Loucy (cell line): ENCODE results near the gene CYP4A22.

ENCODE experiments used
- H2AFZ ChIP-seq: fragments of 200-600 bp; sonication (generic); 2 replicates; pipeline ENCODE4 v1.6.0; 2016; ENCODE audit warnings: antibody characterized with exemption, mild to moderate bottlenecking, low read length, moderate library complexity
- H3F3A ChIP-seq: fragments of 200-600 bp; 2 replicates; pipeline ENCODE4 v1.6.0; 2016; ENCODE audit warnings: antibody characterized with exemption, low read depth, mild to moderate bottlenecking
- H3K27me3 ChIP-seq: fragments of 200-600 bp; sonication (generic); 2 replicates; pipeline ENCODE4 v1.6.1; 2014; ENCODE audit warnings: low read length, mild to moderate bottlenecking; ENCODE audit not compliant: insufficient read depth, poor library complexity, severe bottlenecking
- H3K36me3 ChIP-seq: fragments of 200-600 bp; sonication (generic); 2 replicates; pipeline ENCODE4 v1.6.1; 2016; ENCODE audit warnings: low read length; ENCODE audit not compliant: insufficient read depth
- H3K4me1 ChIP-seq: fragments of 200-600 bp; sonication (generic); 2 replicates; pipeline ENCODE4 v1.5.1; 2014; ENCODE audit warnings: low read length, mild to moderate bottlenecking; ENCODE audit not compliant: insufficient read depth, poor library complexity, severe bottlenecking
- H3K4me2 ChIP-seq: fragments of 200-600 bp; sonication (generic); 2 replicates; pipeline ENCODE4 v1.6.0; 2014; ENCODE audit warnings: antibody characterized with exemption, low read length, low read depth, mild to moderate bottlenecking; ENCODE audit not compliant: poor library complexity, severe bottlenecking
- H3K4me3 ChIP-seq: fragments of 200-600 bp; sonication (generic); 2 replicates; pipeline ENCODE4 v1.5.1; 2014; ENCODE audit warnings: low read length, mild to moderate bottlenecking, mixed read lengths; ENCODE audit not compliant: poor library complexity, severe bottlenecking
- H3K79me2 ChIP-seq: fragments of 200-600 bp; sonication (generic); 2 replicates; pipeline ENCODE4 v1.6.1; 2014; ENCODE audit warnings: low read length; ENCODE audit not compliant: insufficient read depth
- H3K9ac ChIP-seq: fragments of 200-600 bp; sonication (generic); 2 replicates; pipeline ENCODE4 v1.6.0; 2014; ENCODE audit warnings: mild to moderate bottlenecking, low read depth, low read length, moderate library complexity; ENCODE audit not compliant: poor library complexity, severe bottlenecking
- H3K9me2 ChIP-seq: fragments of 200-600 bp; sonication (generic); replicated peaks from 2 replicates; pipeline ENCODE4 v1.6.1; 2016; ENCODE audit warnings: low read depth, low read length, mixed read lengths
- H3K9me3 ChIP-seq: fragments of 200-600 bp; sonication (generic); 2 replicates; pipeline ENCODE4 v1.6.1; 2014; ENCODE audit warnings: mild to moderate bottlenecking, antibody characterized with exemption, low read length, low read depth; ENCODE audit not compliant: insufficient read depth
- H4K20me1 ChIP-seq: fragments of 200-600 bp; sonication (generic); 2 replicates; pipeline ENCODE4 v1.6.0; 2014; ENCODE audit warnings: antibody characterized with exemption, low read length, mild to moderate bottlenecking; ENCODE audit not compliant: insufficient read depth, poor library complexity, severe bottlenecking
- CTCF ChIP-seq: fragments of 200-600 bp; sonication (generic); conservative IDR thresholded peaks from 2 replicates; pipeline ENCODE4 v1.5.1; 2014; ENCODE audit warnings: mild to moderate bottlenecking, antibody characterized with exemption, low read length
- EZH2phosphoT487 ChIP-seq: fragments of 200-600 bp; IDR thresholded peaks from 2 replicates; pipeline ENCODE4 v1.6.1; 2018; ENCODE audit warnings: antibody characterized with exemption, mild to moderate bottlenecking, moderate library complexity, borderline replicate concordance

Gene CYP4A22

GRCh38 chr1:47184090-47184821, 47.0 kb downstream of the CYP4A22 start:
- Histone ChIP-seq H3K9ac (no peak overlapping the region), H4K20me1 (no peaks in the 10 kb centered on the region), H3K9me3 (no peaks in the 10 kb centered on the region), H3K4me1 (peaks cover 6% of the 10 kb centered on the region), H3K4me3 (no peak overlapping the region), H3F3A (no peaks in the 10 kb centered on the region), H3K79me2 (no peaks in the 10 kb centered on the region), H3K9me2 (no peaks in the 10 kb centered on the region), H3K4me2 (no peak overlapping the region), H3K36me3 (no peaks in the 10 kb centered on the region), H2AFZ (no peak overlapping the region), H3K27me3 (no peaks in the 10 kb centered on the region)
- TF ChIP-seq CTCF = no peak
- TF ChIP-seq EZH2phosphoT487 = no peak

- Histone ChIP-seq H3K4me1 (no peaks in the 10 kb centered on the region), H3F3A (no peaks in the 10 kb centered on the region)
Measured at GRCh38 chr1:47184822-47185677, 47.8 kb downstream of the CYP4A22 start.

More at GRCh38 chr1:47184822-47185677, 47.8 kb downstream of the CYP4A22 start:
- no peak overlapping the region for H2AFZ ChIP-seq
- H3K27me3 ChIP-seq = no peaks in the 10 kb centered on the region
- no peak overlapping the region for H3K4me2 ChIP-seq
- TF ChIP-seq EZH2phosphoT487 = no peak
- no peak for TF ChIP-seq CTCF
- no peaks in the 10 kb centered on the region for H3K36me3 ChIP-seq
- H3K9ac ChIP-seq = no peak overlapping the region
- H4K20me1 ChIP-seq = no peaks in the 10 kb centered on the region
- H3K4me3 ChIP-seq = no peak overlapping the region
- no peaks in the 10 kb centered on the region for H3K9me3 ChIP-seq
- no peaks in the 10 kb centered on the region for H3K9me2 ChIP-seq
- H3K79me2 ChIP-seq = no peaks in the 10 kb centered on the region
